OCI-LY7 (cell line): ENCODE results near the gene NUP93. TPM values are rescaled to one million over a fixed set of nuclear protein-coding genes. Genes with fewer than 3 reads are reported as not detected.

Experiments used
- BruUV-seq: library from RNA; stranded (reverse); fragments of 400-500 nt; replicated peaks from 2 replicates; lab custom pipeline; 2021; lab: Mats Ljungman, UMichigan
- CTCF ChIA-PET: fragments of 300-600 bp; sonication (Branson Sonifier 250); formaldehyde crosslinking; loops from one replicate; lab custom pipeline; 2022; ENCODE audit warnings: antibody characterized with exemption; ENCODE audit not compliant: unreplicated experiment; lab: Charles Lee
- POLR2A ChIA-PET: fragments of 300-600 bp; sonication (Branson Sonifier 250); formaldehyde crosslinking; loops from one replicate; lab custom pipeline; 2022; ENCODE audit warnings: antibody characterized with exemption; lab: Charles Lee
- DNase-seq: peaks from one replicate; pipeline ENCODE4 v3.0.0-alpha.2; 2015; ENCODE audit warnings: low spot score
- H2AFZ ChIP-seq: fragments of 200-600 bp; sonication (generic), shearing (Covaris generic); 2 replicates; pipeline ENCODE4 v1.6.1; 2014; ENCODE audit warnings: mild to moderate bottlenecking, antibody characterized with exemption, low read length, moderate library complexity
- H3K27ac ChIP-seq: fragments of 200-600 bp; sonication (generic); 2 replicates; pipeline ENCODE4 v1.5.1; 2014; ENCODE audit warnings: mixed run types, low read depth, mild to moderate bottlenecking, moderate library complexity, low read length, inconsistent platforms; ENCODE audit not compliant: poor library complexity, severe bottlenecking
- H3K36me3 ChIP-seq: fragments of 200-600 bp; sonication (generic); 2 replicates; pipeline ENCODE4 v1.6.1; 2014; ENCODE audit warnings: mild to moderate bottlenecking, antibody characterized with exemption, low read length, moderate library complexity, mixed read lengths; ENCODE audit not compliant: insufficient read depth
- H3K4me1 ChIP-seq: fragments of 200-600 bp; sonication (generic); 2 replicates; pipeline ENCODE4 v1.5.1; 2014; ENCODE audit warnings: mild to moderate bottlenecking, low read length; ENCODE audit not compliant: insufficient read depth, poor library complexity, severe bottlenecking
- H3K4me2 ChIP-seq: fragments of 200-600 bp; sonication (generic); 2 replicates; pipeline ENCODE4 v1.6.1; 2014; ENCODE audit warnings: mild to moderate bottlenecking, low read length
- H3K4me3 ChIP-seq: fragments of 200-600 bp; sonication (generic); 2 replicates; pipeline ENCODE4 v1.5.1; 2014; ENCODE audit warnings: mild to moderate bottlenecking, low read depth, low read length; ENCODE audit not compliant: poor library complexity, severe bottlenecking
- H3K79me2 ChIP-seq: fragments of 200-600 bp; sonication (generic); 2 replicates; pipeline ENCODE4 v1.6.1; 2016; ENCODE audit warnings: low read depth, mild to moderate bottlenecking, low read length, moderate library complexity, mixed read lengths; ENCODE audit not compliant: insufficient read depth
- H3K9me2 ChIP-seq: fragments of 200-600 bp; sonication (generic); 2 replicates; pipeline ENCODE4 v1.6.1; 2016; ENCODE audit warnings: mild to moderate bottlenecking, low read length, mixed read lengths; ENCODE audit not compliant: insufficient read depth
- H3K9me3 ChIP-seq: fragments of 200-600 bp; sonication (generic); 2 replicates; pipeline ENCODE4 v1.6.1; 2014; ENCODE audit warnings: mild to moderate bottlenecking, mixed run types, low read length, mixed read lengths
- H4K20me1 ChIP-seq: fragments of 200-600 bp; sonication (generic); 2 replicates; pipeline ENCODE4 v1.6.1; 2014; ENCODE audit warnings: mild to moderate bottlenecking, antibody characterized with exemption, low read length, moderate library complexity, mixed read lengths; ENCODE audit not compliant: insufficient read depth
- CTCF ChIP-seq: fragments of 200-600 bp; sonication (generic); conservative IDR thresholded peaks from 2 replicates; pipeline ENCODE4 v1.5.1; 2014; ENCODE audit warnings: mild to moderate bottlenecking, antibody characterized with exemption, low read length, moderate library complexity, mixed read lengths
- EZH2phosphoT487 ChIP-seq: fragments of 200-600 bp; sonication (generic); IDR thresholded peaks from 2 replicates; pipeline ENCODE4 v1.6.1; 2018; ENCODE audit warnings: low read depth, borderline replicate concordance, mild to moderate bottlenecking, mixed run types, antibody characterized with exemption, low read length, moderate library complexity, mixed read lengths
- intact Hi-C: fragments of 100-400 bp; cut with micrococcal nuclease; formaldehyde crosslinking; loops from one replicate; pipeline ENCODE4 v1.10.0; 2022; ENCODE audit not compliant: unreplicated experiment
- total RNA-seq, 2 experiments: library from RNA; depleted of rRNA in 1 of 2; stranded (reverse); fragments of >200 nt in 1 of 2; shearing (Covaris generic) in 1 of 2; gene quantifications; 2 replicates each; pipeline ENCODE4 v1.2.3, GENCODE V29; 2014 to 2022

The NUP93 gene
- total RNA-seq, 2 experiments from 2014 or later, result 119 to 183 TPM

GRCh38 chr16:56722200-56722842 is 7.6 kb upstream of the NUP93 start:
- Histone ChIP-seq H3K79me2 (no peaks in the 10 kb centered on the region), H3K9me3 (no peaks in the 10 kb centered on the region), H3K4me1 (no peaks in the 10 kb centered on the region), H3K36me3 (no peaks in the 10 kb centered on the region), H4K20me1 (no peaks in the 10 kb centered on the region), H3K4me2 (no peak overlapping the region), H2AFZ (no peak overlapping the region), H3K4me3 (no peak overlapping the region), H3K27ac (no peak overlapping the region), H3K9me2 (no peaks in the 10 kb centered on the region)
- BruUV-seq, result no TSS peak
- ChIA-PET CTCF (no interaction called here), POLR2A (no interaction called here)
- intact Hi-C loops, result no loop called here
- TF ChIP-seq CTCF, result no peak
- no peak for TF ChIP-seq EZH2phosphoT487
- DNase-seq, result no peak

DNA sequence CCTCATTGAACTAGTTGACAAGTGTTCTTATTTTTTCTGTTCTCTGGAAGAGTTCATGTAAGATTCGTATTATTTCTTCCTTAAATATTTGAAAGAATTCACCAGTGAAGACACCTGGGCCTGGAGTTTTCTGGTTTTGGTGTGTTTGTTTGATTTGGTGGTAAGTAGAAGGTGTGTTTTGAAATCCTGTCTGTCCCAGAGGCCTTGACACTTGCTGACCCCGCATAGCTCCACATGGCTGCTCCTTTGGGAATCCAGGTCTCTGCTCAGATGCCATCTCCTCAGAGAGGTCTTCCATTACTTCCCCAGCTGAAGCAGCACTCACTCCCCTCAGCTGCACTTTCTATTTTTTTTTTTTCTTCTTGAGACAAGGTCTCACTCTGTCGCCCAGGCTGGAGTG is 5.7 kb upstream of the NUP93 start:
- POLR2A ChIA-PET, result interaction anchor here (0.8 kb wide), 1 partner anchor 8 kb away, joined by 3 read pairs; no protein-coding TSS in a partner anchor
- CTCF ChIA-PET, result no interaction called here

More for the DNA sequence above, 5.7 kb upstream of the NUP93 start:
- H3K4me3 ChIP-seq, result no peak overlapping the region
- no peak overlapping the region for H3K4me2 ChIP-seq
- H3K9me2 ChIP-seq, result no peaks in the 10 kb centered on the region
- TF ChIP-seq EZH2phosphoT487, result no peak
- TF ChIP-seq CTCF, result no peak
- no peak overlapping the region for H2AFZ ChIP-seq
- no peaks in the 10 kb centered on the region; the same call in 1 of the 2 replicates for H3K9me3 ChIP-seq
- no peaks in the 10 kb centered on the region for H3K79me2 ChIP-seq
- intact Hi-C loops, result no loop called here
- H4K20me1 ChIP-seq, result no peaks in the 10 kb centered on the region
- H3K4me1 ChIP-seq, result peaks cover 6% of the 10 kb centered on the region
- H3K27ac ChIP-seq, result no peak overlapping the region
- no peaks in the 10 kb centered on the region for H3K36me3 ChIP-seq
- no TSS peak for BruUV-seq
- DNase-seq, result no peak
